Urinary bladder (tissue), 4 donors: ENCODE data around the gene NAPG. TPM values are rescaled to one million over a fixed set of nuclear protein-coding genes. Genes with fewer than 3 reads are reported as not detected.
A peak's percentile ranks its signal among the peaks of the same experiment; 100 is the strongest.

Experiments
- DNase-seq: peaks from one replicate; pipeline ENCODE4 v3.0.0-alpha.2; 2015; ENCODE audit errors: extremely low spot score
- H3K27ac ChIP-seq: one replicate; pipeline ENCODE4 v1.5.1; 2013; ENCODE audit warnings: low read depth, mild to moderate bottlenecking, moderate library complexity
- H3K36me3 ChIP-seq: one replicate; pipeline ENCODE4 v1.6.1; 2013; ENCODE audit warnings: mild to moderate bottlenecking, moderate library complexity; ENCODE audit not compliant: insufficient read depth
- H3K4me1 ChIP-seq: one replicate; pipeline ENCODE4 v1.6.1; 2013; ENCODE audit warnings: mild to moderate bottlenecking, moderate library complexity; ENCODE audit not compliant: insufficient read depth
- H3K4me3 ChIP-seq: one replicate; pipeline ENCODE4 v1.5.1; 2013; ENCODE audit warnings: low read depth, low read length
- WGBS: extraction: QIAGEN DNeasy Blood & Tissue Kit; methylation state at CpG from one replicate; pipeline ENCODE4 v1.1.7; 2013; 5-methylcytosine and 5-hydroxymethylcytosine counted together
- polyA plus RNA-seq: library from polyadenylated mRNA; stranded (reverse); fragments of 200-250 nt; gene quantifications from one replicate; pipeline ENCODE4 v1.2.3, GENCODE V29; 2013
- total RNA-seq: library from RNA; depleted of rRNA; stranded (reverse); fragments of >200 nt; gene quantifications from one replicate; pipeline ENCODE4 v1.2.3, GENCODE V29; 2014
- donor health status: healthy with polysubstance abuse.
- donor health status: healthy.

The NAPG gene
- total RNA-seq (80.3 TPM), polyA plus RNA-seq (20.8 TPM)

GRCh38 chr18:10525697-10526560 lies at the start of gene NAPG:
TSS of gene NAPG (plus strand) at chr18:10526027. CDS start at chr18:10526103, 76 bp downstream.
- H3K4me1 ChIP-seq, result peaks cover 3% of the 10 kb centered on the region
- H3K36me3 ChIP-seq, result no peaks in the 10 kb centered on the region
- under 1% methylated on average over 68 of the region's 68 CpGs for WGBS
- DNase-seq, result peak; percentile 76
- peak within 1 kb of the TSS; percentile 62 for H3K27ac ChIP-seq
- H3K4me3 ChIP-seq, result peak within 1 kb of the TSS; percentile 88

DNA sequence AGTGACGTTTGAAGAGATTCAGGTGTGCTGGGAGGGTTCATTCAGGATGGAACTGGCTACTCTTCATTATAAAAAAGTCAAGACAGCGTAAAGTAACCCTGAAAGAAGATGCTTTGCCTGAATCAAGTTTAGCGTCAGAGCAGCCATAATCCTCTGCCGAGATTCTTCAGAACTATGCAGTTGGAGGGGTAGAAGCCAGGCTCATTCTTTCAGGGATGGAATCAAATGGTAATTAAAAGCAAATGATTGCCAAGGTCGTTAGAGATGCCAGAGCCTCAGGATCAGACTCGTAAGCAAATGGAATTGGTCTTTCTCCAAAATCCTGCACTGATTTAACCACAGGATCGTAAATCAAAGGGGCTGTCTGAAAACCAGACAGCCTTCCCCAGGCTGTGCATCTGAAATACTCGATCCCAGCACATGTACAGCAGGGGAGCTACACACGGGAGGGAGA lies 49.5 kb upstream of the NAPG start:
- Histone ChIP-seq H3K4me1 (no peaks in the 10 kb centered on the region), H3K36me3 (no peaks in the 10 kb centered on the region), H3K27ac (no peak overlapping the region), H3K4me3 (no peak overlapping the region)
- peak; percentile 70 for DNase-seq
- 22% methylated on average over 9 of the region's 9 CpGs for WGBS

- WGBS, result 61% methylated on average over 3 of the region's 3 CpGs
- no peak overlapping the region for H3K27ac ChIP-seq
- no peak for DNase-seq
- no peak overlapping the region for H3K4me3 ChIP-seq
- no peaks in the 10 kb centered on the region for H3K36me3 ChIP-seq
- no peaks in the 10 kb centered on the region for H3K4me1 ChIP-seq
Observed at GRCh38 chr18:10477121-10477862, 48.5 kb upstream of the NAPG start.

DNA sequence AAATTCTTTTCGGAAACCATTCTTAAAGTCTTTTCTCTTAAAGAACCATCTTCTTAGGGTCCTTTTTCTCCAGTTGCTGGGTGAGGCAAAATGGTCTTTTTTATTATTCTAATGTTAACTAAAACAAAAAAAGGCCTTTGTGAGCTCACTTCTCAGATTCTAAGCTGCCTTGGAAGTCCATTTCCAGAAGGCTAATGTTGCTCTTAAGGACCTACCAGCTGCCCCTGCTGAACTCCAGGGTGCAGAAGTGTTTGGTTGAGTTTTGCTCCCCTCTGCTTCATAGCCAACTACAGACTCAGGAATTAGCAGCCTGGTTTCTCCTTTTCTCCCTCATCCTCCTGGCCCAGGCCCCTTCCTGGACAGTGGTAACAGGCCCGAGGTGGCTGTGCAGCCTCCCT lies 48.0 kb upstream of the NAPG start:
- H3K4me1 ChIP-seq, result no peaks in the 10 kb centered on the region
- no peak overlapping the region for H3K27ac ChIP-seq
- WGBS, result 90% methylated on average over 2 of the region's 2 CpGs
- DNase-seq, result no peak
- no peak overlapping the region for H3K4me3 ChIP-seq
- no peaks in the 10 kb centered on the region for H3K36me3 ChIP-seq

GRCh38 chr18:10481831-10482230 lies 44.0 kb upstream of the NAPG start:
- Histone ChIP-seq H3K36me3 (no peaks in the 10 kb centered on the region), H3K4me1 (no peaks in the 10 kb centered on the region), H3K4me3 (no peak overlapping the region), H3K27ac (no peak overlapping the region)
- WGBS, result 71% methylated on average over 9 of the region's 9 CpGs
- no peak for DNase-seq

- Histone ChIP-seq H3K27ac (no peak overlapping the region), H3K4me1 (no peaks in the 10 kb centered on the region), H3K36me3 (no peaks in the 10 kb centered on the region), H3K4me3 (no peak overlapping the region)
- WGBS, result 94% methylated on average over 11 of the region's 11 CpGs
- DNase-seq, result no peak
Observed at GRCh38 chr18:10482363-10482984, 43.4 kb upstream of the NAPG start.

GRCh38 chr18:10482985-10483949 lies 42.6 kb upstream of the NAPG start:
- Histone ChIP-seq H3K4me3 (no peak overlapping the region), H3K27ac (no peak overlapping the region), H3K36me3 (no peaks in the 10 kb centered on the region), H3K4me1 (no peaks in the 10 kb centered on the region)
- DNase-seq, result no peak
- 76% methylated on average over 20 of the region's 20 CpGs for WGBS

- H3K36me3 ChIP-seq, result no peaks in the 10 kb centered on the region
Observed at GRCh38 chr18:10485475-10485874, 40.4 kb upstream of the NAPG start.

DNA sequence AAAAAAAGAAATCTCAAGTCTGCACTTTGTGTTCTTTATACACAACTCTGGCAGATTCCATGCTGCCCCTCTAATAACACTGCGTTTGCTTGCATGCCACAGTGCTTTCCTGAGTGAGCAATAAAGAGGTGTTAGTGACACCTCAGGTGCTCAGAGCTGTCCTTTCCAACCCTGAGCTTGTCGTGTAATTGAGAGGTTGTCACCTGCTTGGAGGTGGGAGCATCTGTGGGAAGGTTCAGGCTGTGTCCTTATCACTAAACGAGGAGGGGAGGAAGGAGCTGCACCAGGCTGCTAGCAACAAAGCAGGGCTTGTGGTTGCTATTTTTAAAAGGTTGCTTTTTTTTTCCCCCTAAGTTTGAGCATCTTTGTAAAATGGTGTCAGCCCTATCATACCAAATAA lies 39.5 kb upstream of the NAPG start:
- Histone ChIP-seq H3K36me3 (no peaks in the 10 kb centered on the region), H3K4me1 (no peaks in the 10 kb centered on the region), H3K4me3 (no peak overlapping the region), H3K27ac (no peak overlapping the region)
- DNase-seq, result no peak
- 54% methylated on average over 3 of the region's 3 CpGs for WGBS

More at GRCh38 chr18:10485475-10485874, 40.4 kb upstream of the NAPG start:
- H3K27ac ChIP-seq, result no peak overlapping the region
- H3K4me3 ChIP-seq, result no peak overlapping the region
- no peaks in the 10 kb centered on the region for H3K4me1 ChIP-seq
- WGBS, result 97% methylated on average over 20 of the region's 20 CpGs
- DNase-seq, result no peak

DNA sequence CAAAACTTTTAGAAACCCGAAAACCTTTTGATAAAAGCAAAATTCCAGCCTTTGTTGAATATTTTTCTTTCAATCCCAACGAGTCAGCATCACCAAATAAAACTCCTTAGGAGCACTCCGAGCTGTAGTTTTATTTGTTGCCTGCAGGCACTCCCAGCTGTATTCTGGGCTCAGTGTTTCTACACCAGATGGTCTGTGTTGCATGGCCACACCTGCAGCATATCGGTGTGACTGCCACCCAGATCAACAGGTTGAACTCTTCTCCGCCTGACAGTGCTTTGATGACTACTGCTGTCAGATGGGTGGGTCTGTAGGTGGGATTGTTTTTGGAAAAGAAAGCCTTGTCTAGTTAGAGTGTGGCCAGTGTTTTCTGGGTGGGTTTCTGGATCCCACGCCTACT lies 38.7 kb upstream of the NAPG start:
- WGBS, result 75% methylated on average over 6 of the region's 6 CpGs
- no peak overlapping the region for H3K27ac ChIP-seq

GRCh38 chr18:10488017-10488416 lies 37.8 kb upstream of the NAPG start:
- Histone ChIP-seq H3K36me3 (no peaks in the 10 kb centered on the region), H3K4me1 (no peaks in the 10 kb centered on the region), H3K27ac (no peak overlapping the region), H3K4me3 (no peak overlapping the region)
- WGBS, result 57% methylated on average over 4 of the region's 4 CpGs
- DNase-seq, result no peak

More for the DNA sequence above, 38.7 kb upstream of the NAPG start:
- DNase-seq, result no peak
- Histone ChIP-seq H3K4me3 (no peak overlapping the region), H3K4me1 (no peaks in the 10 kb centered on the region), H3K36me3 (no peaks in the 10 kb centered on the region)

GRCh38 chr18:10490401-10491165 lies 35.2 kb upstream of the NAPG start:
- no peaks in the 10 kb centered on the region for H3K36me3 ChIP-seq
- H3K4me1 ChIP-seq, result no peaks in the 10 kb centered on the region
- no peak overlapping the region for H3K27ac ChIP-seq
- WGBS, result 81% methylated on average over 14 of the region's 14 CpGs
- H3K4me3 ChIP-seq, result no peak overlapping the region
- DNase-seq, result no peak
